Vagina (tissue), 2 donors: ENCODE measurements around the gene EXOC3.
A peak's percentile ranks its signal among the peaks of the same experiment; 100 is the strongest.

Source experiments
- POLR2AphosphoS5 ChIP-seq, 2 donors: sonication (generic); formaldehyde crosslinking; IDR thresholded peaks; one replicate each; pipeline ENCODE4 v1.9.0; 2017; ENCODE audit warnings: antibody characterized with exemption in 2 of 2, mild to moderate bottlenecking in 2 of 2, low read depth in 1 of 2; ENCODE audit not compliant: insufficient read depth in 1 of 2
- TF ChIP-seq, protein P1 (sequence below), 3 experiments: fragments of 450-650 bp in 2 of 3; fragments of 200-600 bp in 1 of 3; sonication (generic) in 1 of 3; IDR thresholded peaks; one replicate each; pipeline ENCODE4 v1.5.1; 2017 to 2019; ENCODE audit warnings: antibody characterized with exemption in 3 of 3, mild to moderate bottlenecking in 2 of 3, moderate library complexity in 2 of 3

DNA sequence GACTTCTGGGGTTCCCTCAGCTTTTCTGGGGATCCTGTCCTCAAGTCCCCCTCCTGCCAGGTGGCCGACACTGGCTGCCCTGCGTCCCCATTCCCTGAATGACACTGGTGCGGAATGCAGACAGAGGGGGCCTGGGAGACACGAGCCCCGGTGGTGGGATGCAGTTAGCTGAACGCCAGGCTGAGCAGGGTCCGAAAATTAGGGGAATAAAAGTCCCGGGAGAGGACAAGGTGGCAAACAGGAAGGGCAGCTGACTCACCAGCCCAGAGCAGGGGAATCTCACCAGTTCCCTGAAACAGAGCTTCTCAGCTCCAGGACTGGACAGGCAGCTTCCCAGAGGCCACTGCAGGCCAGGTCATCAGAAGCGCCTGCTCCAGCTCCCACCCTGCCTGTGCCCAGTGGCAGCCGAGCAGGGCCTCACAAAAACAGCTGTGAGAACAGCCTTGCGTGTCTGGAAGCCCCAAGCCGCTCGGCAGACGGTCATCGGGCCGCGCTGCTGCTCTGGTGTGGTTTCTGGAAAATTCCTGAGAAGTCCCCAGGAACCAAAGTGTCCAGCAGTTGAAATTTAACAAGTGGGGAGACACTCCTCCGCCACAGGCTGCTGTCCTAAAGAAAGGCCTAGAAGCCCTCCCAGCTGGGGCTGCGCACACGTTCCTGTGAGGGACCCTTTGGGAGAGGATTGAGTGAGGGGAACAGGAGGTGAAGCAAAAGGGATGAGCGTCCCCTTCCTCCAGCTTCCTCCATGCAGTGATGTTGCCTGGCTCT, 47.6 kb upstream of the EXOC3 start:
- TF ChIP-seq, protein P1, sequence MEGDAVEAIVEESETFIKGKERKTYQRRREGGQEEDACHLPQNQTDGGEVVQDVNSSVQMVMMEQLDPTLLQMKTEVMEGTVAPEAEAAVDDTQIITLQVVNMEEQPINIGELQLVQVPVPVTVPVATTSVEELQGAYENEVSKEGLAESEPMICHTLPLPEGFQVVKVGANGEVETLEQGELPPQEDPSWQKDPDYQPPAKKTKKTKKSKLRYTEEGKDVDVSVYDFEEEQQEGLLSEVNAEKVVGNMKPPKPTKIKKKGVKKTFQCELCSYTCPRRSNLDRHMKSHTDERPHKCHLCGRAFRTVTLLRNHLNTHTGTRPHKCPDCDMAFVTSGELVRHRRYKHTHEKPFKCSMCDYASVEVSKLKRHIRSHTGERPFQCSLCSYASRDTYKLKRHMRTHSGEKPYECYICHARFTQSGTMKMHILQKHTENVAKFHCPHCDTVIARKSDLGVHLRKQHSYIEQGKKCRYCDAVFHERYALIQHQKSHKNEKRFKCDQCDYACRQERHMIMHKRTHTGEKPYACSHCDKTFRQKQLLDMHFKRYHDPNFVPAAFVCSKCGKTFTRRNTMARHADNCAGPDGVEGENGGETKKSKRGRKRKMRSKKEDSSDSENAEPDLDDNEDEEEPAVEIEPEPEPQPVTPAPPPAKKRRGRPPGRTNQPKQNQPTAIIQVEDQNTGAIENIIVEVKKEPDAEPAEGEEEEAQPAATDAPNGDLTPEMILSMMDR (IDR thresholded peaks at IDR 0.05) = no peak
- TF ChIP-seq POLR2AphosphoS5 (IDR thresholded peaks at IDR 0.05; ENCODE audit: insufficient read depth in 1 of 2, low read depth in 1 of 2) = peak in 1 of 2 donors; percentile 48
